ENCODE results near the gene CFLAR. TPM values are rescaled to one million over a fixed set of nuclear protein-coding genes. Genes with fewer than 3 reads are reported as not detected.

The CFLAR gene
- total and polyA plus RNA-seq, 9 of the 15 experiments (the other 6 are each of a cell fraction or from before 2014, with no cell fraction given): 27.5 to 102 (median 54.0) TPM

- no peak for TF ChIP-seq MLX (CRISPR knock-in tag; conservative IDR thresholded peaks at IDR 0.05)
- peak; percentile 66 for TF ChIP-seq TAF1 (IDR thresholded peaks at IDR 0.05; ENCODE audit: control insufficient read depth, extremely low read depth, insufficient read depth, low read length, severe bottlenecking)
- peak; percentile 90 for TF ChIP-seq SAFB (IDR thresholded peaks at IDR 0.05; ENCODE audit: borderline replicate concordance, low read depth, low read length)
- TF ChIP-seq, protein P1, sequence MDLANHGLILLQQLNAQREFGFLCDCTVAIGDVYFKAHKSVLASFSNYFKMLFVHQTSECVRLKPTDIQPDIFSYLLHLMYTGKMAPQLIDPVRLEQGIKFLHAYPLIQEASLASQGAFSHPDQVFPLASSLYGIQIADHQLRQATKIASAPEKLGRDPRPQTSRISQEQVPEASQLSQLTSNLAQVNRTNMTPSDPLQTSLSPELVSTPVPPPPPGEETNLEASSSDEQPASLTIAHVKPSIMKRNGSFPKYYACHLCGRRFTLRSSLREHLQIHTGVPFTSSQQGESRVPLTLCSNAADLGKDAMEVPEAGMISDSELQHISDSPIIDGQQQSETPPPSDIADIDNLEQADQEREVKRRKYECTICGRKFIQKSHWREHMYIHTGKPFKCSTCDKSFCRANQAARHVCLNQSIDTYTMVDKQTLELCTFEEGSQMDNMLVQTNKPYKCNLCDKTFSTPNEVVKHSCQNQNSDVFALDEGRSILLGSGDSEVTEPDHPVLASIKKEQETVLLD (IDR thresholded peaks at IDR 0.05): peak; percentile 78; the same call in 1 of the 2 replicates
- peak; percentile 26; the same call in 1 of the 2 replicates for TF ChIP-seq HMBOX1 (IDR thresholded peaks at IDR 0.05)
- no peak for TF ChIP-seq ZNF280B (CRISPR knock-in tag; IDR thresholded peaks at IDR 0.05)
- 0 out of 2 replicates have a peak, but pooled peaks have one; percentile 32 for TF ChIP-seq CREB5 (CRISPR knock-in tag; IDR thresholded peaks at IDR 0.05)
- peak; percentile 11; the same call in 1 of the 2 replicates for TF ChIP-seq TCF3 (CRISPR knock-in tag; IDR thresholded peaks at IDR 0.05)
- TF ChIP-seq POLR2G (IDR thresholded peaks at IDR 0.05; ENCODE audit: low read depth, low read length): peak; percentile 76
- peak in 1 of 2 experiments; percentile 38; a peak in 2 of 4 replicates for TF ChIP-seq TBL1XR1 (IDR thresholded peaks at IDR 0.05; ENCODE audit: low read length in 2 of 2)
- TF ChIP-seq ZNF584 (CRISPR knock-in tag; IDR thresholded peaks at IDR 0.05; ENCODE audit: low read depth): 0 out of 2 replicates have a peak, but pooled peaks have one; percentile 31
- peak; percentile 40 for TF ChIP-seq TBP (optimal IDR thresholded peaks at IDR 0.05; ENCODE audit: low read depth, low read length)
- TF ChIP-seq ZNF133 (CRISPR knock-in tag; IDR thresholded peaks at IDR 0.05): no peak
- TF ChIP-seq HDAC1 (IDR thresholded peaks at IDR 0.05): peak in 1 of 2 experiments; percentile 34; a peak in 1 of 4 replicates
- TF ChIP-seq KLF16 (IDR thresholded peaks at IDR 0.05): peak; percentile 11; the same call in 1 of the 2 replicates
- TF ChIP-seq SIN3A (IDR thresholded peaks at IDR 0.05; ENCODE audit: borderline replicate concordance in 2 of 2, control insufficient read depth in 1 of 2, low read depth in 2 of 2, low read length in 2 of 2): peak in 1 of 2 experiments; percentile 31; a peak in 1 of 4 replicates
- TF ChIP-seq CBX3 (IDR thresholded peaks at IDR 0.05; ENCODE audit: borderline replicate concordance in 1 of 2, low read length in 2 of 2): no peak
- TF ChIP-seq, protein P2, sequence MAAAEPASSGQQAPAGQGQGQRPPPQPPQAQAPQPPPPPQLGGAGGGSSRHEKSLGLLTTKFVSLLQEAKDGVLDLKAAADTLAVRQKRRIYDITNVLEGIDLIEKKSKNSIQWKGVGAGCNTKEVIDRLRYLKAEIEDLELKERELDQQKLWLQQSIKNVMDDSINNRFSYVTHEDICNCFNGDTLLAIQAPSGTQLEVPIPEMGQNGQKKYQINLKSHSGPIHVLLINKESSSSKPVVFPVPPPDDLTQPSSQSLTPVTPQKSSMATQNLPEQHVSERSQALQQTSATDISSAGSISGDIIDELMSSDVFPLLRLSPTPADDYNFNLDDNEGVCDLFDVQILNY (CRISPR knock-in tag; IDR thresholded peaks at IDR 0.05): no peak
These were observed 2.4 kb downstream of the CFLAR start (continued) for GRCh38 chr2:201118121-201118960.

Data from K562 (cell line).